Activated gamma-delta T cell (primary cell): ENCODE results near the gene ZFYVE28.
A peak's percentile ranks its signal among the peaks of the same experiment; 100 is the strongest.

Experiments used
- DNase-seq: peaks from one replicate; lab custom pipeline; 2025; lab: John Stamatoyannopoulos, UW

The ZFYVE28 gene

GRCh38 chr4:2304321-2304876 is 114.0 kb downstream of the ZFYVE28 start:
- DNase-seq = no peak

- DNase-seq = no peak
Observed at GRCh38 chr4:2303686-2304320, 114.6 kb downstream of the ZFYVE28 start.

- DNase-seq = no peak
Observed at GRCh38 chr4:2303121-2303685, 115.2 kb downstream of the ZFYVE28 start.

GRCh38 chr4:2302387-2303119 is 115.9 kb downstream of the ZFYVE28 start:
- DNase-seq = no peak

GRCh38 chr4:2301806-2302205 is 116.6 kb downstream of the ZFYVE28 start:
- DNase-seq = no peak

- no peak for DNase-seq
Observed at GRCh38 chr4:2301225-2301642, 117.2 kb downstream of the ZFYVE28 start.

GRCh38 chr4:2300431-2301224 is 117.8 kb downstream of the ZFYVE28 start:
- no peak for DNase-seq

- DNase-seq = no peak
Observed at GRCh38 chr4:2299794-2300193, 118.7 kb downstream of the ZFYVE28 start.

- DNase-seq = no peak
Observed at GRCh38 chr4:2298532-2298991, 119.9 kb downstream of the ZFYVE28 start.

- DNase-seq = no peak
Observed at GRCh38 chr4:2297606-2298531, 120.6 kb downstream of the ZFYVE28 start.

GRCh38 chr4:2296631-2297601 is 121.5 kb downstream of the ZFYVE28 start:
- no peak for DNase-seq

- no peak for DNase-seq
Observed at GRCh38 chr4:2295900-2296442, 122.5 kb downstream of the ZFYVE28 start.

GRCh38 chr4:2295500-2295899 is 122.9 kb downstream of the ZFYVE28 start:
- DNase-seq = no peak

GRCh38 chr4:2292646-2293108 is 125.8 kb downstream of the ZFYVE28 start:
- DNase-seq = no peak

- no peak for DNase-seq
Observed at GRCh38 chr4:2291705-2292645, 126.5 kb downstream of the ZFYVE28 start.

- DNase-seq = peak; percentile 57
Observed at GRCh38 chr4:2290974-2291704, 127.3 kb downstream of the ZFYVE28 start.

- no peak for DNase-seq
Observed at GRCh38 chr4:2290488-2290887, 128.0 kb downstream of the ZFYVE28 start.
